NB4 (cell line): ENCODE data around the gene LCN1.
A peak's percentile ranks its signal among the peaks of the same experiment; 100 is the strongest.

Experiments
- DNase-seq: peaks from one replicate; pipeline ENCODE4 v3.0.0; 2010; ENCODE audit warnings: low read depth
- H3K4me3 ChIP-seq: one replicate; pipeline ENCODE4 v1.5.1; 2011; ENCODE audit warnings: mild to moderate bottlenecking, low read depth, low read length, moderate library complexity
- CTCF ChIP-seq: IDR thresholded peaks from one replicate; pipeline ENCODE4 v1.5.1; 2012; ENCODE audit warnings: low read depth, low read length
- MAX ChIP-seq: IDR thresholded peaks from 2 replicates; pipeline ENCODE4 v1.6.1; 2011; ENCODE audit warnings: low read depth, low read length
- MYC ChIP-seq: IDR thresholded peaks from 2 replicates; pipeline ENCODE4 v1.6.1; 2011; ENCODE audit warnings: low read depth, low read length
- POLR2A ChIP-seq: IDR thresholded peaks from 2 replicates; pipeline ENCODE4 v1.6.1; 2011; ENCODE audit warnings: mild to moderate bottlenecking; ENCODE audit not compliant: insufficient read length; ENCODE audit errors: extremely low read depth

Gene LCN1

GRCh38 chr9:135520916-135521607 is at the start of gene LCN1:
Gene LCN1 (plus strand): TSS chr9:135521440. CDS start chr9:135521498, 58 bp downstream.
- no peak for TF ChIP-seq MAX
- no peak for TF ChIP-seq CTCF
- TF ChIP-seq POLR2A = no peak
- TF ChIP-seq MYC = no peak
- DNase-seq = no peak
- H3K4me3 ChIP-seq = no peak within 1 kb of the TSS

GRCh38 chr9:135471791-135472640 is 49.2 kb upstream of the LCN1 start:
- H3K4me3 ChIP-seq = no peak overlapping the region
- no peak for TF ChIP-seq POLR2A
- no peak for TF ChIP-seq CTCF
- no peak for TF ChIP-seq MAX
- no peak for TF ChIP-seq MYC
- no peak for DNase-seq

- no peak for TF ChIP-seq MAX
- no peak for TF ChIP-seq MYC
- no peak for TF ChIP-seq CTCF
- no peak for TF ChIP-seq POLR2A
- no peak overlapping the region for H3K4me3 ChIP-seq
- no peak for DNase-seq
Measured at GRCh38 chr9:135473972-135474543, 47.2 kb upstream of the LCN1 start.

- no peak overlapping the region for H3K4me3 ChIP-seq
- peak; percentile 25 for DNase-seq
- TF ChIP-seq CTCF (peak; percentile 32), POLR2A (no peak)
Measured at GRCh38 chr9:135474915-135475314, 46.3 kb upstream of the LCN1 start.

GRCh38 chr9:135476561-135477355 is 44.5 kb upstream of the LCN1 start:
- no peak for DNase-seq
- no peak overlapping the region for H3K4me3 ChIP-seq
- TF ChIP-seq POLR2A (no peak), MAX (no peak), CTCF (no peak), MYC (no peak)
